ENCODE results near the gene CLCN7. TPM values are rescaled to one million over a fixed set of nuclear protein-coding genes. Genes with fewer than 3 reads are reported as not detected.

CLCN7 gene
- total and polyA plus RNA-seq, 9 of the 15 experiments (the other 6 are each of a cell fraction or from before 2014, with no cell fraction given) = 0.06 to 126 (median 18.7) TPM

DNA sequence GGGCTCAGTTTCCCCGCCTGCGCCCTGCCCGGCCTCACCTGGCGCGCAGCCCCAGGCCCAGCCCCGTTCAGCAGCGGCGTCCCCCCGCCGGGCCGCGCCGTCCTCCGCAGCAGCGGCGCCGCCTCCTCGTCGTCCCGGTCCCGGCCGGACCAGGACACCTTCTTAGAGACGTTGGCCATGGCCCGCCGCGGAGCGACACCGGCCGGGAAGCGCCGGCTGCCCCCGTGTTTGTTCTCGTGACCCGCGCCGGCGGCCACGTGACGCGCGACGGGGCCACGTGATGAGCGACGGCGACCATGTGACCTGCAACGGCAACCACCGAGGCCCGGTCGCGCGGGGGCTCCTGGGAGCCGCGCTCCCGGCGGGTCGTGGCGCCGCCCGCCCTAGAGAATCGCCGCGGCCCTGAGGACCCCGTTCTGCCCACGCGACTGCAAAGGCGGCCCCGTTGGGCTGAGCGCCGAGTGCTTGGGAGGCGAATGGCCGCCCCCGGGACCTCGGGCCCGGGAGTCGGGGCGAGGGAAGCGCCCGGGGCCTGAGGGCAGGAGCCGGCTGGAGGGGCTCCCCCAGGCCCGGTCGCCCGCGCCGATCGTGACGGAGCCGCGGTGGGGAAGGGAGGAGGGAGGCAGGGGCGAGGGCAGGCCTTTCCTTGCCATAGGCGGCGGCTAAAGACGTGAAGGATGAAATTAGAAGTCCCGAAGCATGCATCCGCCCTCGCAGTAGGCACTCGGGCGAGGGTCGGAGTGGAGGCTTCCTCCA lies at the start of gene CLCN7 (continued):
- TF ChIP-seq, protein P1, sequence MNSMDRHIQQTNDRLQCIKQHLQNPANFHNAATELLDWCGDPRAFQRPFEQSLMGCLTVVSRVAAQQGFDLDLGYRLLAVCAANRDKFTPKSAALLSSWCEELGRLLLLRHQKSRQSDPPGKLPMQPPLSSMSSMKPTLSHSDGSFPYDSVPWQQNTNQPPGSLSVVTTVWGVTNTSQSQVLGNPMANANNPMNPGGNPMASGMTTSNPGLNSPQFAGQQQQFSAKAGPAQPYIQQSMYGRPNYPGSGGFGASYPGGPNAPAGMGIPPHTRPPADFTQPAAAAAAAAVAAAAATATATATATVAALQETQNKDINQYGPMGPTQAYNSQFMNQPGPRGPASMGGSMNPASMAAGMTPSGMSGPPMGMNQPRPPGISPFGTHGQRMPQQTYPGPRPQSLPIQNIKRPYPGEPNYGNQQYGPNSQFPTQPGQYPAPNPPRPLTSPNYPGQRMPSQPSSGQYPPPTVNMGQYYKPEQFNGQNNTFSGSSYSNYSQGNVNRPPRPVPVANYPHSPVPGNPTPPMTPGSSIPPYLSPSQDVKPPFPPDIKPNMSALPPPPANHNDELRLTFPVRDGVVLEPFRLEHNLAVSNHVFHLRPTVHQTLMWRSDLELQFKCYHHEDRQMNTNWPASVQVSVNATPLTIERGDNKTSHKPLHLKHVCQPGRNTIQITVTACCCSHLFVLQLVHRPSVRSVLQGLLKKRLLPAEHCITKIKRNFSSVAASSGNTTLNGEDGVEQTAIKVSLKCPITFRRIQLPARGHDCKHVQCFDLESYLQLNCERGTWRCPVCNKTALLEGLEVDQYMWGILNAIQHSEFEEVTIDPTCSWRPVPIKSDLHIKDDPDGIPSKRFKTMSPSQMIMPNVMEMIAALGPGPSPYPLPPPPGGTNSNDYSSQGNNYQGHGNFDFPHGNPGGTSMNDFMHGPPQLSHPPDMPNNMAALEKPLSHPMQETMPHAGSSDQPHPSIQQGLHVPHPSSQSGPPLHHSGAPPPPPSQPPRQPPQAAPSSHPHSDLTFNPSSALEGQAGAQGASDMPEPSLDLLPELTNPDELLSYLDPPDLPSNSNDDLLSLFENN (IDR thresholded peaks at IDR 0.05; ENCODE audit: low read depth in 2 of 2, low read length in 2 of 2) = no peak
- peak; percentile 77 for TF ChIP-seq POLR2B (IDR thresholded peaks at IDR 0.05; ENCODE audit: low read depth, partially characterized antibody)
- no peak for TF ChIP-seq BDP1 (IDR thresholded peaks at IDR 0.05; ENCODE audit: insufficient read depth, insufficient read length)
- TF ChIP-seq ETV6 (IDR thresholded peaks at IDR 0.05; ENCODE audit: borderline replicate concordance in 1 of 2, low read depth in 2 of 2, low read length in 1 of 2) = no peak
- peak; percentile 92; the same call in 1 of the 2 replicates for TF ChIP-seq ETV6 (CRISPR knock-in tag; IDR thresholded peaks at IDR 0.05; ENCODE audit: borderline replicate concordance)
- peak; percentile 55; the same call in 1 of the 2 replicates for TF ChIP-seq KAT7 (CRISPR knock-in tag; IDR thresholded peaks at IDR 0.05; ENCODE audit: borderline replicate concordance)
- TF ChIP-seq XRCC4 (IDR thresholded peaks at IDR 0.05; ENCODE audit: extremely low read depth, insufficient read depth, insufficient read length) = no peak
- no peak for TF ChIP-seq HNRNPH1 (optimal IDR thresholded peaks at IDR 0.05; ENCODE audit: low read depth, low read length)
- TF ChIP-seq, protein P2, sequence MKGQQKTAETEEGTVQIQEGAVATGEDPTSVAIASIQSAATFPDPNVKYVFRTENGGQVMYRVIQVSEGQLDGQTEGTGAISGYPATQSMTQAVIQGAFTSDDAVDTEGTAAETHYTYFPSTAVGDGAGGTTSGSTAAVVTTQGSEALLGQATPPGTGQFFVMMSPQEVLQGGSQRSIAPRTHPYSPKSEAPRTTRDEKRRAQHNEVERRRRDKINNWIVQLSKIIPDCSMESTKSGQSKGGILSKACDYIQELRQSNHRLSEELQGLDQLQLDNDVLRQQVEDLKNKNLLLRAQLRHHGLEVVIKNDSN (CRISPR knock-in tag; IDR thresholded peaks at IDR 0.05) = peak; percentile 98
- TF ChIP-seq, protein P3, sequence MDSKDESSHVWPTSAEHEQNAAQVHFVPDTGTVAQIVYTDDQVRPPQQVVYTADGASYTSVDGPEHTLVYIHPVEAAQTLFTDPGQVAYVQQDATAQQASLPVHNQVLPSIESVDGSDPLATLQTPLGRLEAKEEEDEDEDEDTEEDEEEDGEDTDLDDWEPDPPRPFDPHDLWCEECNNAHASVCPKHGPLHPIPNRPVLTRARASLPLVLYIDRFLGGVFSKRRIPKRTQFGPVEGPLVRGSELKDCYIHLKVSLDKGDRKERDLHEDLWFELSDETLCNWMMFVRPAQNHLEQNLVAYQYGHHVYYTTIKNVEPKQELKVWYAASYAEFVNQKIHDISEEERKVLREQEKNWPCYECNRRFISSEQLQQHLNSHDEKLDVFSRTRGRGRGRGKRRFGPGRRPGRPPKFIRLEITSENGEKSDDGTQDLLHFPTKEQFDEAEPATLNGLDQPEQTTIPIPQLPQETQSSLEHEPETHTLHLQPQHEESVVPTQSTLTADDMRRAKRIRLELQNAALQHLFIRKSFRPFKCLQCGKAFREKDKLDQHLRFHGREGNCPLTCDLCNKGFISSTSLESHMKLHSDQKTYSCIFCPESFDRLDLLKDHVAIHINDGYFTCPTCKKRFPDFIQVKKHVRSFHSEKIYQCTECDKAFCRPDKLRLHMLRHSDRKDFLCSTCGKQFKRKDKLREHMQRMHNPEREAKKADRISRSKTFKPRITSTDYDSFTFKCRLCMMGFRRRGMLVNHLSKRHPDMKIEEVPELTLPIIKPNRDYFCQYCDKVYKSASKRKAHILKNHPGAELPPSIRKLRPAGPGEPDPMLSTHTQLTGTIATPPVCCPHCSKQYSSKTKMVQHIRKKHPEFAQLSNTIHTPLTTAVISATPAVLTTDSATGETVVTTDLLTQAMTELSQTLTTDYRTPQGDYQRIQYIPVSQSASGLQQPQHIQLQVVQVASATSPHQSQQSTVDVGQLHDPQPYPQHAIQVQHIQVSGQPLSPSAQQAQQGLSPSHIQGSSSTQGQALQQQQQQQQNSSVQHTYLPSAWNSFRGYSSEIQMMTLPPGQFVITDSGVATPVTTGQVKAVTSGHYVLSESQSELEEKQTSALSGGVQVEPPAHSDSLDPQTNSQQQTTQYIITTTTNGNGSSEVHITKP (IDR thresholded peaks at IDR 0.05; ENCODE audit: partially characterized antibody) = peak; percentile 11
- no peak for TF ChIP-seq ZNF77 (CRISPR knock-in tag; IDR thresholded peaks at IDR 0.05)
- TF ChIP-seq DPF2 (IDR thresholded peaks at IDR 0.05) = no peak
- TF ChIP-seq IRF2 (CRISPR knock-in tag; IDR thresholded peaks at IDR 0.05) = peak; percentile 44; the same call in 1 of the 2 replicates
- TF ChIP-seq DACH1 (IDR thresholded peaks at IDR 0.05; ENCODE audit: partially characterized antibody) = peak; percentile 5
- TF ChIP-seq CCAR2 (IDR thresholded peaks at IDR 0.05; ENCODE audit: low read depth, low read length) = no peak
- 0 out of 2 replicates have a peak, but pooled peaks have one; percentile 59 for TF ChIP-seq E2F3 (CRISPR knock-in tag; IDR thresholded peaks at IDR 0.05)
- TF ChIP-seq PPARD (CRISPR knock-in tag; IDR thresholded peaks at IDR 0.05) = no peak
- TF ChIP-seq, protein P4, sequence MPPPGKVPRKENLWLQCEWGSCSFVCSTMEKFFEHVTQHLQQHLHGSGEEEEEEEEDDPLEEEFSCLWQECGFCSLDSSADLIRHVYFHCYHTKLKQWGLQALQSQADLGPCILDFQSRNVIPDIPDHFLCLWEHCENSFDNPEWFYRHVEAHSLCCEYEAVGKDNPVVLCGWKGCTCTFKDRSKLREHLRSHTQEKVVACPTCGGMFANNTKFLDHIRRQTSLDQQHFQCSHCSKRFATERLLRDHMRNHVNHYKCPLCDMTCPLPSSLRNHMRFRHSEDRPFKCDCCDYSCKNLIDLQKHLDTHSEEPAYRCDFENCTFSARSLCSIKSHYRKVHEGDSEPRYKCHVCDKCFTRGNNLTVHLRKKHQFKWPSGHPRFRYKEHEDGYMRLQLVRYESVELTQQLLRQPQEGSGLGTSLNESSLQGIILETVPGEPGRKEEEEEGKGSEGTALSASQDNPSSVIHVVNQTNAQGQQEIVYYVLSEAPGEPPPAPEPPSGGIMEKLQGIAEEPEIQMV (tag; conservative IDR thresholded peaks at IDR 0.05; ENCODE audit: low read depth) = no peak

Measured in K562 (cell line).